Activated CD8-positive, alpha-beta memory T cell treated with anti-CD3 and anti-CD28 coated beads, Interleukin-2, amount 10 ng/mL, durations not matched to agents 7 days and 5 days (primary cell): ENCODE data around the gene CNFN. TPM values are rescaled to one million over a fixed set of nuclear protein-coding genes. Genes with fewer than 3 reads are reported as not detected.

Experiments used
- ATAC-seq: fragments of 150-1000 bp; cut with Tn5 transposase; one replicate; pipeline ENCODE4 v1.10.0; 2021; ENCODE audit warnings: moderate library complexity
- CTCF ChIA-PET: fragments of 350-600 bp; sonication (Branson Sonifier 250); formaldehyde crosslinking; loops from one replicate; lab custom pipeline; 2021; ENCODE audit warnings: antibody characterized with exemption; lab: Charles Lee
- DNase-seq: peaks from one replicate; pipeline ENCODE4 v3.0.0-alpha.2; 2020
- H3K27ac Mint-ChIP-seq: one replicate; pipeline ENCODE4 v1.8.0; 2021; ENCODE audit warnings: mild to moderate bottlenecking, mixed read lengths
- H3K27me3 Mint-ChIP-seq: one replicate; pipeline ENCODE4 v1.8.0; 2021; ENCODE audit warnings: mixed read lengths
- H3K36me3 Mint-ChIP-seq: one replicate; pipeline ENCODE4 v1.8.0; 2021; ENCODE audit warnings: mild to moderate bottlenecking, mixed read lengths
- H3K4me1 Mint-ChIP-seq: one replicate; pipeline ENCODE4 v1.8.0; 2021; ENCODE audit warnings: mixed read lengths
- H3K4me3 Mint-ChIP-seq: one replicate; pipeline ENCODE4 v1.8.0; 2021; ENCODE audit warnings: mild to moderate bottlenecking, moderate library complexity, mixed read lengths
- H3K9me3 Mint-ChIP-seq: one replicate; pipeline ENCODE4 v1.8.0; 2022; ENCODE audit warnings: low read depth, mixed read lengths
- total RNA-seq, 2 experiments: library from RNA; stranded (reverse); gene quantifications; one replicate each; pipeline ENCODE4 v1.2.3, GENCODE V29; 2021

The CNFN gene
- total RNA-seq, 2 experiments from 2014 or later, result not detected

- H3K9me3 Mint-ChIP-seq, result no peaks in the 10 kb centered on the region
Measured at GRCh38 chr19:42386974-42387707, 3.0 kb downstream of the CNFN start.

GRCh38 chr19:42380155-42380554 lies 9.9 kb downstream of the CNFN start:
- Mint-ChIP-seq H3K27ac (no peak overlapping the region), H3K4me3 (no peak overlapping the region), H3K9me3 (no peaks in the 10 kb centered on the region), H3K36me3 (no peaks in the 10 kb centered on the region), H3K4me1 (no peaks in the 10 kb centered on the region), H3K27me3 (peaks cover 19% of the 10 kb centered on the region)
- ATAC-seq (no peak), DNase-seq (no peak)
- CTCF ChIA-PET, result interaction anchor here (0.7 to 1.6 kb wide), 3 partner anchors 37 to 272 kb away, joined by 3 read pairs; no protein-coding TSS in a partner anchor

More at GRCh38 chr19:42386974-42387707, 3.0 kb downstream of the CNFN start:
- Mint-ChIP-seq H3K4me1 (peaks cover 5% of the 10 kb centered on the region), H3K4me3 (peak overlapping the region; percentile 30), H3K27me3 (peaks cover 46% of the 10 kb centered on the region), H3K27ac (no peak overlapping the region), H3K36me3 (no peaks in the 10 kb centered on the region)
- DNase-seq (peak; percentile 73), ATAC-seq (peak; percentile 96)
- CTCF ChIA-PET, result interaction anchor here (0.6 to 2.4 kb wide), 4 partner anchors 10 to 189 kb away, joined by 3 to 9 read pairs (median 4); no protein-coding TSS in a partner anchor

- Mint-ChIP-seq H3K36me3 (no peaks in the 10 kb centered on the region), H3K4me1 (no peaks in the 10 kb centered on the region), H3K9me3 (no peaks in the 10 kb centered on the region), H3K27ac (no peak overlapping the region), H3K27me3 (peaks cover 19% of the 10 kb centered on the region), H3K4me3 (no peak overlapping the region)
- CTCF ChIA-PET, result interaction anchor here (0.6 to 1.6 kb wide), 2 partner anchors 10 to 270 kb away, joined by 3 read pairs; no protein-coding TSS in a partner anchor
- no peak for ATAC-seq
- DNase-seq, result no peak
Measured at GRCh38 chr19:42378225-42379215, 11.6 kb downstream of the CNFN start.

DNA sequence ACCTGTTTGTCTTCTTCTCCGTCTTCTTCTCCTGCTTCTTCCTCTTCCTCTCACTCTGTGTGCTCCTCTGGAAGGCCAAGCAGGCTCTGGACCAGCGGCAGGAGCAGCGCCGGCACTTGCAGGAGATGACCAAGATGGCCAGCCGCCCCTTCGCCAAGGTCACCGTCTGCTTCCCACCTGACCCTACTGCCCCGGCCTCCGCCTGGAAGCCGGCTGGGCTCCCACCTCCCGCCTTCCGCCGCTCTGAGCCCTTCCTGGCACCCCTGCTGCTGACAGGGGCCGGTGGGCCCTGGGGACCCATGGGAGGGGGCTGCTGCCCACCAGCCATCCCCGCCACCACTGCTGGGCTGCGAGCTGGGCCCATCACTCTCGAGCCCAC lies 13.9 kb downstream of the CNFN start:
- ATAC-seq, result no peak
- H3K4me1 Mint-ChIP-seq, result no peaks in the 10 kb centered on the region
- H3K36me3 Mint-ChIP-seq, result no peaks in the 10 kb centered on the region
- H3K27ac Mint-ChIP-seq, result no peak overlapping the region
- no peaks in the 10 kb centered on the region for H3K9me3 Mint-ChIP-seq
- no peak for DNase-seq
- H3K27me3 Mint-ChIP-seq, result peaks cover 6% of the 10 kb centered on the region
- CTCF ChIA-PET, result interaction anchor here (1.5 kb wide), 1 partner anchor 40 kb away, joined by 3 read pairs; no protein-coding TSS in a partner anchor
- H3K4me3 Mint-ChIP-seq, result no peak overlapping the region

GRCh38 chr19:42375415-42376176 lies 14.5 kb downstream of the CNFN start:
- Mint-ChIP-seq H3K36me3 (no peaks in the 10 kb centered on the region), H3K27ac (no peak overlapping the region), H3K4me1 (no peaks in the 10 kb centered on the region), H3K9me3 (no peaks in the 10 kb centered on the region), H3K27me3 (peaks cover 4% of the 10 kb centered on the region), H3K4me3 (no peak overlapping the region)
- no peak for ATAC-seq
- CTCF ChIA-PET, result no interaction called here
- no peak for DNase-seq

DNA sequence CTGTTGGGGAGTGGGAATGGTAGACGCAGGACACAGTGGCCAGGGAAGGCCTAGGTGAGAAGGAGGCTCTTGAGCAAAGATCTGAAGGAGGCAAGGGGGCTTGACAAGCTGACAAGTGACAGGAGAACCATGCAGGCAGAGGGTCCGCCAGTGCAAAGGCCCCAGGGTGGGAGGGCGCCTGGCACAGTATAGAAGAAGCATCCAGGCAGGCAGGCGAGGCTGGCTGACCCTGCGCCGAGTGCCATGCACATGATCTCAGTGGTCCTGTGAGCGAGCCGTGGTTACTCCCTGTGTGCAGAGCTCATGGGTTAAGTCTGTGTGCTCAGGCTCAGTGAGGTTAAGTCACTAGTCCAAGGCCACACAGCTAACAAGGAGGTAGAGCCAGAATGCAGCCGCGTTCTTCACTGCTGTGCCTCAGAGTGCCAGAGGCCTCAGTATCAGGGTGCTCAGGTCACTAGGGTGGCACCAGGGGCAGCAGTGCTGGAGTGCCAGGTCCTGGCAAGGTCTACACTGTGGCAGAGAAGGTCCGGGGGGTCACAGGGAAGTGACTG lies 15.2 kb downstream of the CNFN start:
- no peaks in the 10 kb centered on the region for H3K4me1 Mint-ChIP-seq
- CTCF ChIA-PET, result no interaction called here
- H3K36me3 Mint-ChIP-seq, result no peaks in the 10 kb centered on the region
- no peak overlapping the region for H3K4me3 Mint-ChIP-seq
- ATAC-seq, result no peak
- DNase-seq, result no peak
- no peak overlapping the region for H3K27ac Mint-ChIP-seq
- peaks cover 4% of the 10 kb centered on the region for H3K27me3 Mint-ChIP-seq
- no peaks in the 10 kb centered on the region for H3K9me3 Mint-ChIP-seq

DNA sequence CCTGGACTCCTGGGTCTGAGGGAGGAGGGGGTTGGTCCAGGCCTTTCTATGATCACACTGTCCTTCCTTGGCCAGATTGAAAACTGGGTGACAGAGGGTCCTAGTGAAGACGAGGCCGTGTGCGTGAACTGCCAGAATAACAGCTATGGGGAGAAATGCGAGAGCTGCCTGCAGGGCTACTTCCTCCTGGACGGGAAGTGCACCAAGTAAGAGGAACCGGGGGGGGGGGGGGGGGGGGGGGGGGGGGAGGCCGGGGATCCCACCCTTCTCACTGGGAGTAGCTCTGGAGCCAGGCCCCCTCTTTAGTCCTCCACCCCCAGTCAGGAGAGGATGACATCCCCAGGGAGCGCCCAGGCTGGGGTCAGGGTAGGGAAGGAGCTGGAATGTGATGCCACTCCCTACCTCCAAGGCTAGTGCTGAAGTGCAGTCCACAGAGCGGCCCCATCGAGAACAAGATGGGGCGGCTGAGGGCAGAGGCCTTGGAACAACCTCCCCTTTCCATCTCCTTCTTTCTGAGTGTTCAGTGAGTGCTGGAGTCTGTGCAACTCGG lies 19.4 kb downstream of the CNFN start:
- Mint-ChIP-seq H3K27me3 (no peaks in the 10 kb centered on the region), H3K4me3 (no peak overlapping the region), H3K36me3 (no peaks in the 10 kb centered on the region), H3K9me3 (no peaks in the 10 kb centered on the region), H3K4me1 (no peaks in the 10 kb centered on the region), H3K27ac (no peak overlapping the region)
- no peak for DNase-seq
- CTCF ChIA-PET, result no interaction called here
- no peak for ATAC-seq

DNA sequence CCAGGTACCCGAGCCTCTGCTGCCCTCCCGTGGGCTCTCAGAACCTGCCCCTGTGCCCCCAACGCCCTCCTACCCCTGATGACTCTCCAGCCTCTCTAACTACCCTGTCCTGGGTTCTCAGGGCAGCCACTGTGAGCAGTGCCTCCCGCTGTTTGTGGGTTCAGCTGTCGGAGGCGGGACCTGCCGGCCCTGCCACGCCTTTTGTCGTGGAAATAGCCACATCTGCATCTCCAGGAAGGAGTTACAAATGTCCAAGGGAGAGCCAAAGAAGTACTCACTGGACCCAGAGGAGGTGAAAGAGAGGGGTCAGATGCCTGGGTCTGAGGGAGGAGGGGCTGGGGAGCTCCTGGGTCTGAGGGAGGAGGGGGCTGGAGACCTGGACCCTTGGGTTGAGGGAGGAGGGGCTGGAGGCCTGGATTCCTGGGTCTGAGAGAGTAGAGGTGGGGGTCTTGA lies 20.0 kb downstream of the CNFN start:
- no peaks in the 10 kb centered on the region for H3K4me1 Mint-ChIP-seq
- CTCF ChIA-PET, result no interaction called here
- H3K27me3 Mint-ChIP-seq, result no peaks in the 10 kb centered on the region
- H3K36me3 Mint-ChIP-seq, result no peaks in the 10 kb centered on the region
- no peaks in the 10 kb centered on the region for H3K9me3 Mint-ChIP-seq
- H3K27ac Mint-ChIP-seq, result no peak overlapping the region
- ATAC-seq (no peak), DNase-seq (no peak)
- H3K4me3 Mint-ChIP-seq, result no peak overlapping the region

DNA sequence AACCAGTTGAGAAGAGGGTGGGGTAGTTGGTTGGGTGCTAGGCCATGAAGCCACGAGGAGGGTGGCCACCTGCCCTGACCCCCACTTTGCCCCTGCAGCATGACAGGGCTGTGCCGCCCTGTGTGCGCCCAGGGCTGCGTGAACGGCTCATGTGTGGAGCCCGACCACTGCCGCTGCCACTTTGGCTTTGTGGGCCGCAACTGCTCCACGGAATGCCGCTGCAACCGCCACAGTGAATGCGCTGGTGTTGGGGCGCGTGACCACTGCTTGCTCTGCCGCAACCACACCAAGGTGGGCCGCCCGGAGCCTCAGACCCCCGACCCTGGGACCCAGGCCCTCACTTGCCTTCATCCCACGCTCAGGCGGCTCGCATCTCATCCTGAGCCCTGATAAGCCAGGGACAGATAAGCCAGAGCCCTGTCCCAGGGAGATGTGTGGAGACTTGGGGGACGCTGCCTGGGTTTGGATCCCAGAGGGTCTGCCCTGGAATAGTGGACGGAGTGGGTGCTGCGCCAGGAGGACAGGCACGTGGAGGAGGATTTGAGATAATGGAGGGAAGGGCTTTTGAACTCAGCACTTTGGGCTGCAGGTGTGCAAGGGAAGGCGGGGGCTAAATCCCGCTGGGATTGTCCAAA lies 20.5 kb downstream of the CNFN start:
- Mint-ChIP-seq H3K27me3 (no peaks in the 10 kb centered on the region), H3K4me1 (no peaks in the 10 kb centered on the region), H3K36me3 (peaks cover 2% of the 10 kb centered on the region), H3K27ac (no peak overlapping the region), H3K4me3 (no peak overlapping the region), H3K9me3 (no peaks in the 10 kb centered on the region)
- no peak for DNase-seq
- CTCF ChIA-PET, result no interaction called here
- ATAC-seq, result no peak

GRCh38 chr19:42368765-42369164 lies 21.3 kb downstream of the CNFN start:
- CTCF ChIA-PET, result no interaction called here
- no peak for DNase-seq
- no peak overlapping the region for H3K27ac Mint-ChIP-seq
- peaks cover 9% of the 10 kb centered on the region for H3K36me3 Mint-ChIP-seq
- H3K4me1 Mint-ChIP-seq, result no peaks in the 10 kb centered on the region
- ATAC-seq, result no peak
- peaks cover 2% of the 10 kb centered on the region for H3K9me3 Mint-ChIP-seq
- H3K27me3 Mint-ChIP-seq, result no peaks in the 10 kb centered on the region
- no peak overlapping the region for H3K4me3 Mint-ChIP-seq

GRCh38 chr19:42368360-42368759 lies 21.7 kb downstream of the CNFN start:
- no peak for ATAC-seq
- no peaks in the 10 kb centered on the region for H3K27me3 Mint-ChIP-seq
- CTCF ChIA-PET, result no interaction called here
- peaks cover 2% of the 10 kb centered on the region for H3K9me3 Mint-ChIP-seq
- DNase-seq, result no peak
- no peak overlapping the region for H3K4me3 Mint-ChIP-seq
- H3K36me3 Mint-ChIP-seq, result peaks cover 12% of the 10 kb centered on the region
- no peaks in the 10 kb centered on the region for H3K4me1 Mint-ChIP-seq
- no peak overlapping the region for H3K27ac Mint-ChIP-seq

GRCh38 chr19:42367929-42368328 lies 22.2 kb downstream of the CNFN start:
- DNase-seq (no peak), ATAC-seq (no peak)
- CTCF ChIA-PET, result no interaction called here
- Mint-ChIP-seq H3K4me3 (no peak overlapping the region), H3K36me3 (peaks cover 14% of the 10 kb centered on the region), H3K27me3 (no peaks in the 10 kb centered on the region), H3K27ac (no peak overlapping the region), H3K9me3 (peaks cover 2% of the 10 kb centered on the region), H3K4me1 (no peaks in the 10 kb centered on the region)
